ENCODE results near the gene MED28. TPM values are rescaled to one million over a fixed set of nuclear protein-coding genes. Genes with fewer than 3 reads are reported as not detected.

MED28 gene
- total RNA-seq, 1 donor from 2014 or later: 19.9 TPM

- no peak for DNase-seq (ENCODE audit: low read depth, low spot score)
Observed at GRCh38 chr4:17665346-17665745, 50.9 kb downstream of the MED28 start.

- no peak for DNase-seq (ENCODE audit: low read depth, low spot score)
Observed at GRCh38 chr4:17665852-17666251, 51.4 kb downstream of the MED28 start.

GRCh38 chr4:17667253-17667652 lies 52.8 kb downstream of the MED28 start:
- no peak for DNase-seq (ENCODE audit: low read depth, low spot score)

GRCh38 chr4:17667653-17668201 lies 53.3 kb downstream of the MED28 start:
- no peak for DNase-seq (ENCODE audit: low read depth, low spot score)

- DNase-seq (ENCODE audit: low read depth, low spot score): no peak
Observed at GRCh38 chr4:17670423-17670822, 56.0 kb downstream of the MED28 start.

- DNase-seq (ENCODE audit: low read depth, low spot score): no peak
Observed at GRCh38 chr4:17680559-17681280, 66.3 kb downstream of the MED28 start.

- no peak for DNase-seq (ENCODE audit: low read depth, low spot score)
Observed at GRCh38 chr4:17681281-17682221, 67.1 kb downstream of the MED28 start.

GRCh38 chr4:17682222-17682566 lies 67.8 kb downstream of the MED28 start:
- no peak for DNase-seq (ENCODE audit: low read depth, low spot score)

Other genes starting within 250 kb of the MED28 start
- gene QDPR, start 102.6 kb upstream of the MED28 start, total RNA-seq: 19.4 and 28.9 TPM in 2 replicates
- not detected in 2 replicates for gene CLRN2, start 99.5 kb upstream of the MED28 start, total RNA-seq
- 197 and 225 TPM in 2 replicates for gene LAP3, start 37.4 kb upstream of the MED28 start, total RNA-seq
- not detected in 2 replicates for gene FAM184B, start 167.0 kb downstream of the MED28 start, total RNA-seq
- 17.1 and 27.7 TPM in 2 replicates for gene DCAF16, start 196.1 kb downstream of the MED28 start, total RNA-seq
- 31.1 and 57.1 TPM in 2 replicates for gene NCAPG, start 196.3 kb downstream of the MED28 start, total RNA-seq